ENCODE data around the gene CCDC102A.

CCDC102A gene

DNA sequence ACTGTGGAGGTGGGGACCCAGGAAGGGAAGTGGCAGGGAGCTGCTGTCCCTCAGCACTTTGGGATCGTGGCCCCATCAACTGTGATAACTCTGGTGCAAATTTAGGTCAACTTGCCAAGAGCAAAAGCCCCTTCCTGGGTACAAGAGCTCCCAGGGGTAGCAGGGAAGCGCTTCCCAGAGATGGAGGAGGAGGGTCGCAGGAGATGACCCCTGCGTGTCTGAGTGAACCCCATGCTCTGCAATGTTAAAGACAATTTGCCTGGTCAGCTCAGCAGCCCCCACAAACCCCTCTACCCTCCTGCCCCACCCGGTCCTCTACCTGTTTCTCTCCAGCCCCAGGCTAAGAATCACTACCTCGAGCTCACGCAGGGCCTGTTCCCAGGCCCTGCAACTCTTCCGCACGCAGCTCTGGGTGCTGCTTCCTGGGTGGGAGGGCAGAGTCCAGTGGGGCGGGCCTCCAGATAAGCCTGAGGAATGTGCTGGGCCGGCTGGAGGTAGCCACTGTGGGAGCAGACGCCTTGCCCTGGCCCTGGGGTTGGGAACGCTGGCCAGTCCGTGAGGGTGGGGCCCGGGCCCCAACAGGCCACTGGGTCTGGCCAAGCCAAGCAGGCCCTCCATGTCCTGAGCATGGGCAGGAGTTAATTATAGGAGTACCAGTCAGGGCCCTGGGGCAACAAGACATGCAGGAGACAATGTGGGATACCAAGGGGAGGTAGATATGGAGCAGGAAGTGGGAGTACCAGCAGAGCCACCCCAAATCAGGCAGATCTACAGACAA, 56.2 kb downstream of the CCDC102A start:
- in situ Hi-C loops (cut with MboI; ENCODE audit: low sequenced_read_pairs) = no loop called here

DNA sequence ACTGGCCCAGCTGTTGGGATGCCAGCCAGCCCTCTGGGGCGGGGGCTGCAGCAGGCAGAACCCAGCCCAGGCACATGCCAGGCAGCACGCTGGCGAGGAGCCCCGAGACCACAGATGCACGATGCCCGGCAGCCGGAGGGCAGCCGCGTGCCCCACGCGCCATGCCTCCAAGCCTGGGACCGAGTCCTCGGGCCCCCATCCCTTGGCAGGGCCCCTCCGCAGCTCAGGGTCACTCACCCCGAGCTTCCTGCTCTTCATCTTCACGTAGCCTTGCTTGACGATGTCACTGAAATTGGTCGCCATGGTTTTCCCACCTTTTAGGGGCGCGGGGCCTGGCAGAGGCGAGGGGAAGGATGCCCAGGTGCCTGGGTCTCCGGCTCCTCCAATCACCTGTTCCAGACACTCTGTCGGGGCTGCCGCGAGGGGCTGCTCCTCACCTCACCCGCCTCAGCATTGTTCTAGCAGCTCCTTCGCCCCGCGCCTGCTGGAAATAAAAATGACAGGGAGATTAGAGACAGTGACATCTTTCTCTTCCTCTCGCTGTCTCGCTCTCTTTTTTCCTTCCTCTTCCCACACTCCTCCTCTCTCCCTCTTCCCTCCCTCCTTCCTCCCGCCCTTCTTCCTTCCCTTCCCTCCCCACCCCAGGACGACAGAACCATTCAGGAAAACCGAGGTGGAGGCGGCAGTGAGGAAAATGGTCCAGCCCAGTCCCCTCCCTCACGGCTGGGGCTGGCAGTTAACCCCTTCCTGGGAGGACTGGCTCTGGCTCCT, 57.0 kb downstream of the CCDC102A start:
- in situ Hi-C loops (cut with MboI; ENCODE audit: low sequenced_read_pairs) = no loop called here

GRCh38 chr16:57478396-57479204, 57.8 kb downstream of the CCDC102A start:
- in situ Hi-C loops (cut with MboI; ENCODE audit: low sequenced_read_pairs) = no loop called here

GRCh38 chr16:57477531-57478202, 58.7 kb downstream of the CCDC102A start:
- in situ Hi-C loops (cut with MboI; ENCODE audit: low sequenced_read_pairs) = no loop called here

- in situ Hi-C loops (cut with MboI; ENCODE audit: low sequenced_read_pairs) = no loop called here
Measured at GRCh38 chr16:57476546-57477410, 59.6 kb downstream of the CCDC102A start.

GRCh38 chr16:57475711-57476339, 60.5 kb downstream of the CCDC102A start:
- in situ Hi-C loops (cut with MboI; ENCODE audit: low sequenced_read_pairs) = no loop called here

- in situ Hi-C loops (cut with MboI; ENCODE audit: low sequenced_read_pairs) = no loop called here
Measured at GRCh38 chr16:57474671-57475661, 61.4 kb downstream of the CCDC102A start.

- in situ Hi-C loops (cut with MboI; ENCODE audit: low sequenced_read_pairs) = no loop called here
Measured at GRCh38 chr16:57473906-57474305, 62.5 kb downstream of the CCDC102A start.

DNA sequence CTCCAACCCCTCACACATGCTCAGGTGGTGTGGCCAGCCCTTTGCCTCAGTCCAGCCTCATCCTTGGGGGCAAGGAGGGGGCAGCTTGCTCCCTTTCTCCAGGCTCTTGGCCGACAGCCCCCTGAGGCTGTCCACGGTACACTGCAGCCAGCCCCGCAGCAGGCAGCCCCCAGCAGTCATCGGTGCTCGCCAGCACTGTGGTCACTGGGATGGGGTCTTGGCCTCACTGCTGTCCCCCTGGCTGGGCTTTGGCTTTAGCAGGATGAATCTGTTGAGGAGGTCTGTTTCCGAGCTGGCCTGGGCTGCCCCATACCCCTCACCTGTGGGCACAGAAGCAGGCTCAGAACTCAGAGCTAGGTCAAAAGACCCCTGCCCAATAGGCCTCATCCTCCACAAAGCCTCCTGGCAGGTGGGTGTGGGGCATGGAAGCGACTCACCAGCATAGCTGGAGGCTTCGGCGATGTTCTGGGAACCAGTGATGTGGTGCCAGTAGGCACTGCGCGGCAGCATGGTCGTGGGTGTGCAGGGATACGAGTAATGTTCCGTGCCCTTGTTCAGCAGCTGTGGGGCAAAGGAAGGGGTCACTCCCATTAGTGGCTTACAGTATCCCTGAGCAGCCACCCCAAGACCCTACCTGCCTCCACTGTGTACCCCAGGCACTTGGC, 63.1 kb downstream of the CCDC102A start:
- in situ Hi-C loops (cut with MboI; ENCODE audit: low sequenced_read_pairs) = no loop called here

- in situ Hi-C loops (cut with MboI; ENCODE audit: low sequenced_read_pairs) = no loop called here
Measured at GRCh38 chr16:57472665-57473060, 63.7 kb downstream of the CCDC102A start.

DNA sequence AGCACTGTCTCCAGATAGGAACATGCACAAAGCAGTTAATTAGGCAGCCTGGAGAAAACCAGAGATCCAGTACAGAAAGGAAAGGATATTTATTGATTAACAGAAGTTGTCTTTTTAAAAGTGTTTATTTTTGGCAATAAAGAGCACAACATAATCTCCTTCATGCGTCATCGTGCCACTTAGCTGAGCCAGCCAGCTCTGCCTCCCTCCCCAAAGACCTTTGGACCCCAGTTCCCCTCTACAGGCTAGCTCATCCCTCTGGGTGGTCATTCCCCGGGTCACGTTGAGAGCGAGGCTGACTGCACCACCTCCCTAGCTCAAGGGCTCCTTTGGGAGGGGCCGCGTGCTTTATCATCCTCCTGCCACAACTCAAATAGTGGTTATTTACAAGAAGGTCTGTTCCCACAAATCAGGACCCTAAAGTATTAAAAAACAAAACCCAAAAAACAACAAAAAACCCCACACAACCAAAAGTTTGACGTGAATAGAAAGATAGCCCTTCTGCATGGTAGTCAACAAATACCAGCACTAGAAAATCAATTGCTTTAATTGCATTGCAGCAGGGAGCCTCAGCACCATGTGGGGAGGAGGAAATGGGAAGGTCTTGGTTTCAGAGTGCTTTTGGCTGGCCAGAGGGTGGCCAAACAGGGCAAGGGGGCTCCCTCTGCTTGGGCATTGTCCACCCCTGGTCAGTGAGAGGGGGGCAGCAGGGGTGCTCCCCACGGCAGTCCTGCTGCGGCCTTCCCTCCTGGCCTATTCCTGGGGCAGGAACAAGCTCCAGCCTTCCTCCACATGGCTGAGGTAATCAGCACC, 64.3 kb downstream of the CCDC102A start:
- in situ Hi-C loops (cut with MboI; ENCODE audit: low sequenced_read_pairs) = no loop called here

GRCh38 chr16:57471209-57471608, 65.2 kb downstream of the CCDC102A start:
- in situ Hi-C loops (cut with MboI; ENCODE audit: low sequenced_read_pairs) = no loop called here

- in situ Hi-C loops (cut with MboI; ENCODE audit: low sequenced_read_pairs) = no loop called here
Measured at GRCh38 chr16:57470711-57471110, 65.7 kb downstream of the CCDC102A start.

DNA sequence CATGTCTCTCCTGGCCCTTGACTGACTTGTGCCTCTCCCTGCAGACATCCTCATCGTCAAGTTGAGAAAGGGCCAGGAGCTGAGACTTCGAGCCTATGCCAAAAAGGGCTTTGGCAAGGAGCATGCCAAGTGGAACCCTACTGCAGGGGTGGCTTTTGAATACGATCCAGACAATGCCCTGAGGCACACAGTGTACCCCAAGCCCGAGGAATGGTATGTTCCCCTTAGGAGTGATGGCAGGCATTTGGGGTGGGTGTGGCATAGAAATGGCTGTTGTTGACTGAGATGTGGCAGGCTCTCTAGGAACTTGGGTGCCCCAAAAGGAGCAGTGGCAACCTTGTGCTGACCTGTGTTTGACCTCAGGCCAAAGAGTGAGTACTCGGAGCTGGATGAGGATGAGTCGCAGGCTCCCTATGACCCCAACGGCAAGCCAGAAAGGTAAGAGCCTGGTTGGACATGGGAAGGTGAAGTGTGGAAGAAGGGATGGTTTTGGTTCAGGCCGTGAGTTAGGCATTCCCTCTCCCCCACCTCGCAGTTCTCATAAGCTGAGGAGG, 66.4 kb downstream of the CCDC102A start:
- in situ Hi-C loops (cut with MboI; ENCODE audit: low sequenced_read_pairs) = no loop called here

DNA sequence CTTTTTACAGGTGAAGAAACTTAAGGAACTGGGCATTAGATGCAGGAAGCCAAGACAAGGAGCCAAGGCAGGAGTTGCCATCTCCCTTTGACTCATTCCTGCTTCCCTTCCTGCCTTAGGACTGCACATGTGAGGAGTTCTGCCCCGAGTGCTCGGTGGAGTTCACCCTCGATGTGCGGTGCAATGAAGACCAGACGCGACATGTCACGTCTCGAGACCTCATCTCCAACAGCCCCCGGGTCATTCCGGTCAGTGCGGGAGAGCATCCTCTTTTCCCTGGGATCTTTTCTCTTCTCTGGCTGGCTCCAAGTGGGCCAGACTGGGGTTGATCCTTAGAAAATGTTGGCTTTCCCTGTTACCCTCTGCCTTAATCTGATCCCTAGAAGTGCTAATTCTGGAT, 67.3 kb downstream of the CCDC102A start:
- in situ Hi-C loops (cut with MboI; ENCODE audit: low sequenced_read_pairs) = no loop called here

GRCh38 chr16:57468346-57468745, 68.0 kb downstream of the CCDC102A start:
- in situ Hi-C loops (cut with MboI; ENCODE audit: low sequenced_read_pairs) = no loop called here

- in situ Hi-C loops (cut with MboI; ENCODE audit: low sequenced_read_pairs) = no loop called here
Measured at GRCh38 chr16:57464523-57464922, 71.8 kb downstream of the CCDC102A start.
